Testis (tissue), 3 donors: ENCODE measurements around the gene RSF1. TPM values are rescaled to one million over a fixed set of nuclear protein-coding genes. Genes with fewer than 3 reads are reported as not detected.

Experiments used
- DNase-seq: peaks from one replicate; pipeline ENCODE4 v3.0.0-alpha.2; 2019
- H3K27ac ChIP-seq, 2 donors: fragments of 200-600 bp; sonication (generic); one replicate each; pipeline ENCODE4 v1.5.1; 2019
- H3K27me3 ChIP-seq: fragments of 200-600 bp; sonication (generic); one replicate; pipeline ENCODE4 v1.5.1; 2019
- H3K36me3 ChIP-seq: fragments of 200-600 bp; sonication (generic); one replicate; pipeline ENCODE4 v1.5.1; 2017; ENCODE audit warnings: low read depth; ENCODE audit errors: missing control alignments
- H3K4me1 ChIP-seq: fragments of 200-600 bp; sonication (generic); one replicate; pipeline ENCODE4 v1.5.1; 2019
- H3K4me3 ChIP-seq, 2 donors: fragments of 200-600 bp; sonication (generic); one replicate each; pipeline ENCODE4 v1.5.1; 2017 to 2019
- H3K9me3 ChIP-seq: fragments of 200-600 bp; sonication (generic); one replicate; pipeline ENCODE4 v1.5.1; 2017
- CTCF ChIP-seq, 3 experiments: fragments of 450-650 bp in 2 of 3; fragments of 200-600 bp in 1 of 3; sonication (generic) in 1 of 3; IDR thresholded peaks; one replicate each; pipeline ENCODE4 v1.5.1; 2016 to 2019; ENCODE audit warnings: antibody characterized with exemption in 3 of 3, mild to moderate bottlenecking in 2 of 3, moderate library complexity in 1 of 3
- POLR2A ChIP-seq: fragments of 450-650 bp; IDR thresholded peaks from one replicate; pipeline ENCODE4 v1.6.1; 2017; ENCODE audit warnings: antibody characterized with exemption, mild to moderate bottlenecking, moderate library complexity
- WGBS, 2 donors: methylation state at CpG; one replicate each; pipeline ENCODE4 v1.1.5; 2018; 5-methylcytosine and 5-hydroxymethylcytosine counted together
- intact Hi-C: fragments of 100-400 bp; cut with DNase I; formaldehyde crosslinking; loops from one replicate; pipeline ENCODE4 v1.15.1; 2023; ENCODE audit warnings: low total_unique reads
- polyA plus RNA-seq: library from polyadenylated mRNA; stranded (reverse); fragments of 350-450 nt; fragmentation: Illumina TruSeq; extraction: RNeasy Lipid Tissue Mini Kit (QIAGEN cat#74804); gene quantifications from one replicate; pipeline ENCODE4 v1.2.3, GENCODE V29; 2014; ENCODE audit warnings: low read depth, low replicate concordance; ENCODE audit not compliant: insufficient read depth
- total RNA-seq, 2 donors: library from RNA; depleted of rRNA; stranded (reverse); fragments of >200 nt; gene quantifications; one replicate each; pipeline ENCODE4 v1.2.3, GENCODE V29; 2016

RSF1 gene
- total and polyA plus RNA-seq, 3 donors from 2014 or later: 17.7 to 168 (median 94.6) TPM

- Histone ChIP-seq H3K36me3 (no peaks in the 10 kb centered on the region), H3K4me3 (no peak overlapping the region), H3K27me3 (no peaks in the 10 kb centered on the region), H3K27ac (no peak overlapping the region), H3K9me3 (no peaks in the 10 kb centered on the region), H3K4me1 (no peaks in the 10 kb centered on the region)
- intact Hi-C loops: no loop called here
- DNase-seq: no peak
- TF ChIP-seq POLR2A: no peak
- no peak for TF ChIP-seq CTCF (IDR thresholded peaks at IDR 0.05)
- WGBS, 2 donors: 97% methylated on average over 5 of the region's 5 CpGs
Observed at GRCh38 chr11:77728203-77728786, 92.2 kb downstream of the RSF1 start.

GRCh38 chr11:77726524-77726923 lies 94.0 kb downstream of the RSF1 start:
- Histone ChIP-seq H3K36me3 (no peaks in the 10 kb centered on the region), H3K4me3 (no peak overlapping the region), H3K27ac (no peak overlapping the region), H3K27me3 (no peaks in the 10 kb centered on the region), H3K9me3 (no peaks in the 10 kb centered on the region), H3K4me1 (no peaks in the 10 kb centered on the region)
- TF ChIP-seq POLR2A (no peak), CTCF (IDR thresholded peaks at IDR 0.05) (no peak)
- WGBS, 2 donors: 71 to 78% methylated on average over 2 of the region's 2 CpGs
- intact Hi-C loops: no loop called here
- no peak for DNase-seq

GRCh38 chr11:77725433-77725832 lies 95.1 kb downstream of the RSF1 start:
- WGBS, 2 donors: 56 to 61% methylated on average over 3 of the region's 3 CpGs
- no peaks in the 10 kb centered on the region for H3K36me3 ChIP-seq
- TF ChIP-seq CTCF (IDR thresholded peaks at IDR 0.05) (no peak), POLR2A (no peak)
- no peak for DNase-seq
- H3K27me3 ChIP-seq: no peaks in the 10 kb centered on the region
- no peak overlapping the region for H3K4me3 ChIP-seq
- H3K9me3 ChIP-seq: no peaks in the 10 kb centered on the region
- no peaks in the 10 kb centered on the region for H3K4me1 ChIP-seq
- intact Hi-C loops: no loop called here
- no peak overlapping the region for H3K27ac ChIP-seq

GRCh38 chr11:77724636-77725035 lies 95.9 kb downstream of the RSF1 start:
- TF ChIP-seq CTCF (IDR thresholded peaks at IDR 0.05) (no peak), POLR2A (no peak)
- intact Hi-C loops: no loop called here
- no peak for DNase-seq
- Histone ChIP-seq H3K27me3 (no peaks in the 10 kb centered on the region), H3K36me3 (no peaks in the 10 kb centered on the region), H3K4me1 (no peaks in the 10 kb centered on the region), H3K4me3 (no peak overlapping the region), H3K9me3 (no peaks in the 10 kb centered on the region), H3K27ac (no peak overlapping the region)
- WGBS, 2 donors: 60 to 90% methylated on average over 4 of the region's 4 CpGs

GRCh38 chr11:77723024-77723423 lies 97.5 kb downstream of the RSF1 start:
- no peak for TF ChIP-seq POLR2A
- TF ChIP-seq CTCF (IDR thresholded peaks at IDR 0.05): no peak
- H3K27me3 ChIP-seq: no peaks in the 10 kb centered on the region
- no peaks in the 10 kb centered on the region for H3K36me3 ChIP-seq
- no peak overlapping the region for H3K4me3 ChIP-seq
- no peak overlapping the region for H3K27ac ChIP-seq
- no peak for DNase-seq
- H3K4me1 ChIP-seq: no peaks in the 10 kb centered on the region
- intact Hi-C loops: no loop called here
- WGBS, 2 donors: 95 to 100% methylated on average over 2 of the region's 2 CpGs
- no peaks in the 10 kb centered on the region for H3K9me3 ChIP-seq
